NCI-H82 (cell line): ENCODE measurements around the gene KRCC1.
"Not testable (repeated sequence)": the region's sequence is repeated elsewhere in the genome, so short reads cannot be mapped to it uniquely, and the experiment has no call there.

ENCODE experiments used
- DNase-seq: peaks from one replicate; lab custom pipeline; 2025; lab: John Stamatoyannopoulos, UW

KRCC1 gene

DNA sequence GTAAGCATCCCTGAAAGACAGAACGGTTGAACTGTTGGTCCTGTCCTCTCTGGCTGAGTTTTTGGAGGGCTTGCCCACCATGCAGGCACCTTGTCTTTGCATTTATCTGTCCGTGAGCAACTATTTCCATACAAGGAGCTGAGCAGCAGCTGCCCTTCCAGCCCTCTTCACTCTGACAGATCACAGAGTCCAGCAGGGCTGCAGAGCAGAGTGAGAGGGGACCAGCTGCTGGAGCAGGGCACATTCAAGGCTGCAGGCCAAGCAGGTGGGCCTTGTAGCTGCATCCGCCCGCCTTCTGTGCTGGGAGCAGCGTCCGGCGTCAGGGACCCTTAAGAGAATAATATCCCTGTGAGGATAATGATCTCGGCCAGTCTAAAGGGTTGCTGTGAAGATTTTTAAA is 21.5 kb upstream of the KRCC1 start:
- peak; percentile 23 for DNase-seq

DNA sequence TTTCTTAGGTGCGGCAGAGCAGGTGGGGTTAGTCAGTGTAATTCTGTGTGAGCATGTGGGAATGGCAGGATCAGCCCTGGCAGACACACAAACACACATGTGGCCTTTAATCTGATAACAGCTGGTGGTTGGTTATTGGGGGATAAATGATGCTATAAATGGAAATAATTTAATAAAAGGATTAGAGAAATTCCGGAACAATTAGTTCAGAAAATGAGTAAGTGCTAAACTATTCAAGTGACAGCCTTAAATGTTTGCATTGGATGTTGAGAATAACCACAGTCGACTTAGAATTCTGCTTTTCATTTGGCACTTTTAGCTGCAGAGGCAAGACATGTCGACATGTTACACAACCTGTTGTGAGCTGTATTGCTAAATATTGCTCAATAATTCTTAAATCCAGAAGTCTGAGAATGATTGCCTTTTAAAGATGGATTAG is 19.3 kb upstream of the KRCC1 start:
- DNase-seq: peak; percentile 88

DNA sequence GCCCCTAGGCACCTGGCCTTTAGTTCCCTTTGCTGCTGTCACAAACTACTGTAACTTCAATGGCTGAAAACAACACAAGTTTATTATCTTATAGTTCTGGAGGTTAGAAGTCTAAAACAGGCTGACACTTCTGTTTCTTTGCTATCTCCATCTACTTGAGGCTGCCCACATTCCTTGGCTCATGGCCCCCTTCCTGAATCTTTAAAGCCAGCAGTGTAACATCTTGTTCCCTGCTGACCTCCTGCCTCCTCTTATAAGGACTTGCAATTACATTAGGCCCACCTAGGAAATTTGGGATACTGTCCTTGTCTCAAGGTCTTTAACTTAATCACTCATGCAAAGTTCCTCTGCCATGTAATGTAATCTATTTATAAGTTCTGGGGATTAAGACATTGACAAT is 18.6 kb upstream of the KRCC1 start:
- DNase-seq: peak; percentile 32

DNA sequence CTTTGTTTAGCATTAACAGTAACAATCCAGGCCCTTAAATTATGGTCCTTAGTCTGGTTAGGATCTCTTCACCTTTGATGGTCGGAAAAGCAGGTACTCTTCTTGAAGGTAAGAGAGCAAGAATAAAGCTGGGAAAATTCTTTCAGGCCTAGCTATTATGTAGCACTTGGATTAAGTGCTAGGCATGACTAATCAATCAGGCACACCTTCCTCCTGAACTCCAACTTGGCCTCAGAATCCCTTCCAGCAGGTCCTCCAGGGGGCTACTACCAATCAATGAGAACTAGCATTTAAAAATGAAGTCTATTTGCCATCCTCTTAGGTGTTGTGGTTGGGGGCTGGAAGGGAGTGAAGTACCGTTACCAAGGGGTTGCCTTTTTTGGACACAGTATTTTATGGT is 15.8 kb upstream of the KRCC1 start:
- DNase-seq: peak; percentile 43

DNA sequence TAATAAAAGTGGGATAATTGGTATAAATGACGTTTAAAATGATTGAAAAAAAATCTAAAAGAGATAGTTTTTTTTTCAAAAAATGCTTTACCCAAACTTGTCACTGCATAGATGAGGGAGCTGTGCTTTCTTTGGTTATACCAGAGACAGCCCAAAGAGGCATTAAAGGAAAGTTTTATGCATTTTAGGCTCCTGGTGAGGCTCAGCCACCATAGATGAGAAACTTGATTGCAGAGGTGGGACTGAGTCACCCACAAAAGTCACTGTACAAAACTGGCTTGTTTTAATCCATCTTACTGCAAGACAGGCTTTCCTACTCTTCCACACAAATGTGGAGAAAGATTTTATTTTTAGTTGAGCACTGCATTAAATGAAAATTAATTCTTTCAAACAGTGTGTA is 14.5 kb upstream of the KRCC1 start:
- DNase-seq: no peak

DNA sequence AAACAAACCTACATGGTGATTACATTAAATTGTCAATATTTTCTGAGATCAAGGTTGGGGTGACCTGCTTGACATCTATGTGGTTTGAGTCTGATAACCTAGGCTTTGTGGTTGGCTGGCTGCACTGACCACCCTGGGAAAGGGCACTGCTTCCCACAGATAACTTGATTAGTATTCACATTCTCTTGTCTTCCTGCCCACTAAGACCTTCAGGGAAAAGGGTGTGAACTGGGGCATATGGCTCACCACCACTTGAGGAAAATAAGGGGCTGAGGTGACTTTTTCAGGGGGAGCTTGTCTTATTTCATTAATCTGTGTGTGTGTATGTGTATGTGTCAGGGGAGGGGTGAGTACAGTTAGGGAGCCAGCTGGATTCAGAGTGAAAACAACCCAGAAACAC is 13.5 kb upstream of the KRCC1 start:
- no peak for DNase-seq

- no peak for DNase-seq
Observed at GRCh38 chr2:88068044-88068443, 12.5 kb upstream of the KRCC1 start.

GRCh38 chr2:88067598-88067997 is 12.0 kb upstream of the KRCC1 start, which contains the start of gene SMYD1:
TSS of gene SMYD1 (plus strand) at chr2:88067825. CDS start at chr2:88067865, 40 bp downstream.
- no peak for DNase-seq

GRCh38 chr2:88067189-88067588 is 11.6 kb upstream of the KRCC1 start:
- DNase-seq: peak; percentile 41

- DNase-seq: no peak
Observed at GRCh38 chr2:88066543-88066942, 11.0 kb upstream of the KRCC1 start.

- DNase-seq: no peak
Observed at GRCh38 chr2:88061295-88061694, 5.7 kb upstream of the KRCC1 start.

DNA sequence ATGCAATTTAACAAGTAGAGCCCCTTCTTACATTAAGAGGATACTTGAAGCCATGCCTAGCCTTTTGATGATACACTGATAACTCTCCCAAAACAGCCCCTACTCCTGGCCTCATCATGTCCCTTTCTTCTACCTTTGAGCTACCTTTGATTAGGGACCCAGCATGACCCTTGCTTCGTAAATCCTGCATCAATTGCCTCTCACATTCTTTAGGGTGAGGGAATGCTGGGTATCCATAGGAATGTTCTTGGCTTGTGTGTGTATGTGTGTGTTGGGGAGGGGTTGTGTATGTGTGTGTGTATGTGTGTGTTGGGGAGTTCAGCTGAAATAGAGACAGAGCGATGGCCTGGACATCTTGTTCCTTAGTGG is 5.3 kb upstream of the KRCC1 start:
- no peak for DNase-seq

DNA sequence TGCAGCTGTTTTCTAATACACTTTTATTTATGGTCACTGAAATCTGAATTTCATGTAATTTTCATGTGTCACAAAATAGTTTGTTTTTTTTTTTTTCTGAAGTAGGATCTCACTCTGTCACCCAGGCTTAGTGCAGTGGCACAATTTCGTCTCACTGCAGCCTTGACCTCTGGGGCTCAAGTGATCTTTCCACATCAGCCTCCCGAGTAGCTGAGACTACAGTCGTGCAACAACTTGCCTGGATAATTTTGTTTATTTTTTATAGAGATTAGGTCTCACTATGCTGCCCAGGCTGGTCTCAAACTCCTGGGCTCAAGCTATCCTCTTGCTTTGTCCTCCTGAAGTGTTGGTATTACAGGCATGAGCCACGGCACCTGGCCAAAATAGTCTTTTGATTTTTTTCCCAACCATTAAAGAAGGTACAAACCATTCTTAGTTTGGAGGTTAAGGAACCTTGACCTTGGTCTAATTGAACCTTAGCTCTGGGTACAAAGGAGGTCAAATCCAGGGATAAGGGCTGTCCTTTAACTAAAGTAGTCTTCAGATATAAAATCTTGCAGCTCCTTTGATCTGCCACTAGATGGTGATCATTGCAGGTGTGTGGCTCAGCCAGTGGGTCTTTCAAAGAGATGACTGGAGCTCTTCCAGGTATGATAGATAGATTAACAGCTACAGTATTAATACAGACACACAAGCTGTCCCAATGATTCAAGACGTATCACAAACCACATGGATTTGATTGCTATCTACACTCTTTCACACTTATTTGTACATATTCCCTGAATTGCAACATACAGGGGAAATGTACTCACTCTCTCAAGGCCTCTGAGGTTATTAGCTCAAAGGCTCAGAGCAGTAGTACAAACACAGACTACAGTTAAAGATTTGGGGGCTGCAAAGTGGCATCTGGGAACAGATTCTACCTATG is 4.7 kb upstream of the KRCC1 start:
- peak; percentile 79 for DNase-seq

GRCh38 chr2:88058191-88058590 is 2.6 kb upstream of the KRCC1 start:
- DNase-seq: peak; percentile 27

DNA sequence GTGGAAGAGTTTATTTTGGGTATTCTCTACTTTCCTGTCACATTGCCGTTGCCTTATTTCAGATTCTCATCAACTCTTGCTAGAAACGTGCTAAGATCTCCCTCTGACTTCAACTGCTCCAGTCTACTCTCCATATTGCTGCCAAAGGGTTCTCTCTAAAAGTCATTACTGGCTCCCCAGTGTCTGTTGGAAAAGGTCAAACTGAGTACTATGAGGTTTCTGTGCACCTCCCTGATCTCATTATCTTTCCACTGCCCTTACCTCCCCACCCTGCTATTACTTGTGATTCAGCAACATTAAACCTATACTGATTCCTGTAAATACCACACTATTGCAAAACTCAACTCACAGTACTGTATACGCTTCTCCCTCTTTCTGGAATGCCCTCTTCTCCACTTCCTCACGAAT is 1.9 kb upstream of the KRCC1 start:
- DNase-seq: peak; percentile 41

DNA sequence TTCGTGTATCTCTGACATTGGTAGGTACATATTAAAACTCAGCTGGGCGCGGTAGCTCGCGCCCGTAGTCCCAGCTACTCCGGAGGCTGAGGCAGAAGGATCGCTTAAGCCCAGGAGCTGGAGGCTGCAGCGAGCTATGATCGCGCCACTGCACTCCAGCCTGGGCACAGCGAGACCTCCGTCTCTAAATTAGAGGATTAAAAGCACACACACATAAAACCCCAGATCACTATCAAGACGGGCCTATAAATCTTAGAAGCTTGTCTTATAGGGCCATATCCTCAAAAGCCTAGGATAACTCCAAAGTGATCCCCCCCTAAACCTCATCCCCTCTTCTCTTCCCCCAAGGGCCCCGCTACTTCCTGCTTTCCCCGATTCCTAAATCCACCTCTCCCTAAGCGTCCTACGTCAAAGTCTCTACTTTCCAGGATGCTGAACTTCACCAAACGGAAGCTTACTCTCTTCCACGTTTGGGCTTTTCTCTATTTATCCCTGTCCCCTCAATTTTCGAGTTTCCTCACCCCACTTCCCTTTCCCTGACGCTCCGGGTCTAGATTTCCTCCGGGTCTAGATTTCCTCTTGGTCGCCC is 707 bp downstream of the KRCC1 start:
- DNase-seq: peak; percentile 70

DNA sequence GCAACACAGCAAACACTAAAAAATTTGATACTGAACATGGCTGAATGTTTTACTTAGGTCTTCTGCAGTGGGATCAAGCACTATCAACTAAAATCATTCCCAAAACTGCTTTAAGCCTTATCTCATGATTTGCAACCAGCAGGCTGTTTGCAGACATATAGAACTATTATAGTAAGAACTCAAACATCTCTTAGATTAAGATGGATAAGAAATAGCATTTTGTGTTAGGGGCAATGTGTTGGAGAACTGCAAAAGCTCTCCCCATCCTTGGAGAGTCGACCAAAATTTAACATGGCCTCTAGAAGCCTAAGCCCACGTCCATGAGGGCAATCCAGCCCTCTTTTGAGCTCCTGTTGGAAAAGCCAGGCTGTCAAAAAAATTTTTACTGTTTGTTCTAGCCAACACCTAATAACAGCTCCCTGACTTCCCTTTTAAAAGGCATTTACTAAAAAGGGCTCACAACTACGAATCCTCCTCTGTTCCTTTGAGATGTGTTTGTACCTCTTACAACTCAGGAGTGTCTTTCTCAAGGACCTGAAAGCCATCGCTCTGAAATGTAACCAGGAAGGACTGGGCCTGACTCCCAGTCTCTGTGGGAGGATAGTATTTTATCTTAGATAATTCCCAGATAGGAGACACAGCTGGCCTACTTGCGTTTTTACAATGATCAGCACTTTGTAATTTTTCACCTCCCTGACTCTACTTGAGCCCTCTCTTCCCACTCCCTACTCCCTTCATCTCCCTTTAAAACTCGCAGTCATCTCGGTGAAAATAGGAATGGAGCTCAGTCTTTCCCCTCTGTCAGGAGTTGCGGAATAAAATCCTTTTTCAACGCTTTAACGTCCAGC is 1.4 kb downstream of the KRCC1 start:
- no peak for DNase-seq

- DNase-seq: no peak
Observed at GRCh38 chr2:88053296-88053695, 2.3 kb downstream of the KRCC1 start.

GRCh38 chr2:88051792-88052191 is 3.8 kb downstream of the KRCC1 start:
- no peak for DNase-seq

DNA sequence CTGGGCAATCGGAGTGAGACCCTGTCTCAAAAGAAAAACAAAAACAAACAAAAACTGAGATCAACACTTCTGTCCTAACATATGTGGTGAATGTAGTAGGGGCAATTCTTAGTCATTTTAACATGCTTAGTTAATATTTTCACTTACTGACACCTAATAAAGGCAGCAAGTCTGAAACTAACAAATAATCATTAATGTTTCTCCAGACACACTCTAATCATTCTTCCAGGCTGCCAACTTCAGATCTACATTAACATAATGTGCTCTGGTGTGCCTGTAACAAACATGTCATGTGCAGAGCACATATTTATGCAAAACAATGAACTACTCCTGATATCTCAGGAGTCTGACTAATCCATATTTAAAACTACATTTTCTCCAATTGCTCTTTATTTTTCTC is 6.0 kb downstream of the KRCC1 start:
- no peak for DNase-seq

- peak; percentile 28 for DNase-seq
Observed at GRCh38 chr2:88048541-88048940, 7.0 kb downstream of the KRCC1 start.

DNA sequence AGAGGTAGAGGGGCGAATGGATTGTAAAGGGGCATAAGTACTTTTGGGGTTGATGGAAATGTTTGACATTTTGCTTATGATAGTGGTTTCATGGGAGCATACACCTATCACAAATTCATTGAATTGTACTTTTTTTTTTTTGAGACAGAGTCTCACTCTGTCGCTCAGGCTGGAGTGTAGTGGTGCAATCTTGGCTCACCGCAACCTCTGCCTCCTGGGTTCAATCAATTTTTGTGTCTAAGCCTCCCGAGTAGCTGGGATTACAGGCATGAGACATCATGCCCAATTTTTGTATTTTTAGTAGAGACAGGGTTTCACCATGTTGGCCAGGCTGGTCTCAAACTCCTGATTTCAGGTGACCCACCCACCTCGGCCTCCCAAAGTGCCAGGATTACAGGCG is 10.0 kb downstream of the KRCC1 start:
- DNase-seq: not testable (repeated sequence)

DNA sequence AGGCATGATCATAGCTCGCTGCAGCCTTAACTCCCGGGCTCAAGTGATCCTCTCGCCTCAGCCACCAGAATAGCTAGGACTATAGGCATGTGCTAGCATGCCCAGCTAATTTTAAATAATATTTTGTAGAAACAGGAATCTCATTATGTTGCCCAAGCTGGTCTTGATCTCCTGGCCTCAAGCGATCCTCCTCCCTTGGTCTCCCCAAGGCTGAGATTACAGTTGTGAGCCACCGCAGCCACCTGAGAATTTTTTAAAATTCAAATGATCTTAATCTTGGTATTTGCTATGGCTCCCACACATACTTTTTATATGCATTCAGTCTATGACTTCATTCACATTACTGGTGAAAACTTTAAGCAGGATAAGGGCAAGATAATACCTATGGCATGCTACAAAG is 13.1 kb downstream of the KRCC1 start:
- no peak for DNase-seq
